Lung (tissue), 12 donors: Measurements from ENCODE around the gene VLDLR. TPM values are rescaled to one million over a fixed set of nuclear protein-coding genes. Genes with fewer than 3 reads are reported as not detected.
A peak's percentile ranks its signal among the peaks of the same experiment; 100 is the strongest.

Source experiments
- ATAC-seq: fragments of 200-7000 bp; cut with Tn5 transposase; one replicate; pipeline ENCODE4 v1.9.1; 2020; ENCODE audit warnings: moderate number of reproducible peaks; ENCODE audit not compliant: insufficient read depth, low FRiP score
- DNase-seq, 3 donors: peaks; one replicate each; pipeline ENCODE4 v3.0.0-alpha.2; 2013 to 2017
- H3K27ac ChIP-seq, 2 donors: one replicate each; pipeline ENCODE4 v1.5.1; 2013; ENCODE audit warnings: mild to moderate bottlenecking in 2 of 2, moderate library complexity in 2 of 2, control low read depth in 1 of 2, inconsistent platforms in 1 of 2, low read depth in 1 of 2, low read length in 1 of 2
- H3K27me3 ChIP-seq, 3 donors: one replicate each; pipeline ENCODE4 v1.5.1; 2013; ENCODE audit warnings: low read length in 2 of 3; ENCODE audit not compliant: control insufficient read depth in 3 of 3, insufficient read depth in 3 of 3
- H3K36me3 ChIP-seq, 4 donors: one replicate each; pipeline ENCODE4 v1.5.1; 2013; ENCODE audit warnings: low read length in 4 of 4, mild to moderate bottlenecking in 1 of 4, moderate library complexity in 1 of 4; ENCODE audit not compliant: control insufficient read depth in 4 of 4, insufficient read depth in 4 of 4
- H3K4me1 ChIP-seq, 5 donors: one replicate each; pipeline ENCODE4 v1.5.1; 2013; ENCODE audit warnings: low read length in 5 of 5, mild to moderate bottlenecking in 2 of 5, moderate library complexity in 1 of 5; ENCODE audit not compliant: control insufficient read depth in 5 of 5, insufficient read depth in 5 of 5
- H3K4me3 ChIP-seq: one replicate; pipeline ENCODE4 v1.5.1; 2013; ENCODE audit warnings: mild to moderate bottlenecking, control low read depth, moderate library complexity
- H3K9ac ChIP-seq, 2 donors: one replicate each; pipeline ENCODE4 v1.5.1; 2013; ENCODE audit warnings: low read length in 2 of 2, control low read depth in 1 of 2; ENCODE audit not compliant: insufficient read depth in 1 of 2
- H3K9me3 ChIP-seq, 4 donors: one replicate each; pipeline ENCODE4 v1.5.1; 2013; ENCODE audit warnings: low read length in 3 of 4, mild to moderate bottlenecking in 1 of 4, moderate library complexity in 1 of 4; ENCODE audit not compliant: control insufficient read depth in 4 of 4, insufficient read depth in 3 of 4
- WGBS, 2 donors: extraction: QIAGEN DNeasy Blood & Tissue Kit; methylation state at CpG; one replicate each; pipeline ENCODE4 v1.1.7; 2013; 5-methylcytosine and 5-hydroxymethylcytosine counted together
- polyA plus RNA-seq, 2 donors: library from polyadenylated mRNA; stranded (reverse); fragments of 200-250 nt; gene quantifications; one replicate each; pipeline ENCODE4 v1.2.1, GENCODE V29; 2013
- total RNA-seq, 2 donors: library from RNA; depleted of rRNA in 1 of 2; stranded (reverse); fragments of >200 nt in 1 of 2; gene quantifications; one replicate each; pipeline ENCODE4 v1.2.1, GENCODE V29; 2014 to 2021
- TF ChIP-seq, protein P1 (sequence below): IDR thresholded peaks from 2 replicates; pipeline ENCODE4 v1.5.1; 2012; ENCODE audit warnings: mild to moderate bottlenecking; ENCODE audit errors: control extremely low read depth, extremely low read depth
- donor health status: control.
- donor health status: control.
- donor health status: Bipolar disorder and iron deficiency.
- donor health status: healthy.
- donor health status: DM: yes; HTN: yes; CAD: no.

VLDLR gene
- total and polyA plus RNA-seq, 4 donors: 5.7 to 32.3 (median 14.6) TPM

DNA sequence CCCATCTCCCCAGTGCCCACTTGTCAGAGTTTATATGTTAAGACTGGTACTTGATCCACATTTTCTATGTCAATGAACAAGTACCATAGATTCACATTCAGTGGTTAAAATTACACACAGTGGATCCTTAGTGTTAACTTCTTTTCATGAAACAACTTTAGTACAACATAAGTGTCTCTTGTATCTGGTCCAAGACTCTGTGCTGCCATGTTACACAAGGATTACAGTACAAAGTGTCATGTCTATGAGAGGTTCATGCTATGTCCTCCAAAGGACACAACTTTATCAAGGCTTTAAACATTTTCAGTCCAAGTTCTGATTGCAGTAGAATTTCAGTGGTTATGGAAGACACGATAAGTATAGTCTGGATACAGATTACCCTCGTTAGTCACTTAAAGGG, 13.3 kb upstream of the VLDLR start:
- DNase-seq (no peak), ATAC-seq (no peak)
- 84 to 94% methylated on average over 2 of the region's 2 CpGs for WGBS, 2 donors

GRCh38 chr9:2610985-2611384, 10.6 kb upstream of the VLDLR start:
- DNase-seq (peak in 2 of 3 donors; percentile 35 to 50), ATAC-seq (no peak)
- Histone ChIP-seq H3K9me3 (no peaks in the 10 kb centered on the region), H3K4me3 (no peak overlapping the region), H3K27me3 (no peaks in the 10 kb centered on the region), H3K27ac (no peak overlapping the region), H3K9ac (no peak overlapping the region), H3K36me3 (no peaks in the 10 kb centered on the region), H3K4me1 (peaks cover 0 to 11% (median 0%) of the 10 kb centered on the region in 5 donors)
- TF ChIP-seq, protein P1, sequence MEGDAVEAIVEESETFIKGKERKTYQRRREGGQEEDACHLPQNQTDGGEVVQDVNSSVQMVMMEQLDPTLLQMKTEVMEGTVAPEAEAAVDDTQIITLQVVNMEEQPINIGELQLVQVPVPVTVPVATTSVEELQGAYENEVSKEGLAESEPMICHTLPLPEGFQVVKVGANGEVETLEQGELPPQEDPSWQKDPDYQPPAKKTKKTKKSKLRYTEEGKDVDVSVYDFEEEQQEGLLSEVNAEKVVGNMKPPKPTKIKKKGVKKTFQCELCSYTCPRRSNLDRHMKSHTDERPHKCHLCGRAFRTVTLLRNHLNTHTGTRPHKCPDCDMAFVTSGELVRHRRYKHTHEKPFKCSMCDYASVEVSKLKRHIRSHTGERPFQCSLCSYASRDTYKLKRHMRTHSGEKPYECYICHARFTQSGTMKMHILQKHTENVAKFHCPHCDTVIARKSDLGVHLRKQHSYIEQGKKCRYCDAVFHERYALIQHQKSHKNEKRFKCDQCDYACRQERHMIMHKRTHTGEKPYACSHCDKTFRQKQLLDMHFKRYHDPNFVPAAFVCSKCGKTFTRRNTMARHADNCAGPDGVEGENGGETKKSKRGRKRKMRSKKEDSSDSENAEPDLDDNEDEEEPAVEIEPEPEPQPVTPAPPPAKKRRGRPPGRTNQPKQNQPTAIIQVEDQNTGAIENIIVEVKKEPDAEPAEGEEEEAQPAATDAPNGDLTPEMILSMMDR: no peak
- WGBS, 2 donors: 63 to 82% methylated on average over 2 of the region's 2 CpGs

More for the DNA sequence above, 13.3 kb upstream of the VLDLR start:
- Histone ChIP-seq H3K9me3 (no peaks in the 10 kb centered on the region), H3K27ac (no peak overlapping the region), H3K4me1 (peaks cover 0 to 11% (median 0%) of the 10 kb centered on the region in 5 donors), H3K4me3 (no peak overlapping the region), H3K27me3 (no peaks in the 10 kb centered on the region), H3K9ac (no peak overlapping the region), H3K36me3 (no peaks in the 10 kb centered on the region)
- TF ChIP-seq, protein P1: no peak

DNA sequence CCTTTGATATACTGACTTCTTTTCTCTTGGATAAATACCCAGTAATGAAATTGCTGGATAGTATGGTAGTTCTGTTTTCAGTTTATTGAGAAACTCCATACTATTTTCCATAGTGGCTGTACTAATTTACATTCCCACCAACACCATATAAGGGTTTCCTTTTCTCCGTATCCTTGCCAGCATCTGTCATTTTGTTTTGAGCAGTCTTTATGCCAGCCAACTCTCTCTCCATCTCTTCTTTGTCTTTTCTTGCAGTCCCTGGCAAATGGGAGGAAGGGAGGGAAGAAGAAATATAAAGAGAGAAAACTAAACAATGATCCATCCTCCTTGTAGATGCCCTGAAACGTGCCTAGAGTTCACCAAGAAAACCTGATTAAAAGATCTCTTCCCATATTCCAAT, 9.6 kb upstream of the VLDLR start:
- no peak overlapping the region for H3K4me3 ChIP-seq
- H3K9me3 ChIP-seq: no peaks in the 10 kb centered on the region
- no peak overlapping the region for H3K9ac ChIP-seq
- WGBS, 2 donors: 80 to 81% methylated on average over 2 of the region's 2 CpGs
- H3K4me1 ChIP-seq: peaks cover 0 to 11% (median 0%) of the 10 kb centered on the region in 5 donors
- no peaks in the 10 kb centered on the region for H3K36me3 ChIP-seq
- TF ChIP-seq, protein P1: no peak
- no peak overlapping the region for H3K27ac ChIP-seq
- ATAC-seq (no peak), DNase-seq (no peak)
- H3K27me3 ChIP-seq: no peaks in the 10 kb centered on the region

- TF ChIP-seq, protein P1: no peak
- ATAC-seq (peak; percentile 39), DNase-seq (no peak)
- WGBS, 2 donors: 73 to 86% methylated on average over 3 of the region's 3 CpGs
- Histone ChIP-seq H3K4me3 (no peak overlapping the region), H3K27me3 (no peaks in the 10 kb centered on the region), H3K4me1 (peaks cover 0 to 9% (median 0%) of the 10 kb centered on the region in 5 donors), H3K9ac (no peak overlapping the region), H3K36me3 (no peaks in the 10 kb centered on the region), H3K9me3 (no peaks in the 10 kb centered on the region), H3K27ac (peak overlapping the region in 1 of 2 donors; percentile 38)
Observed at GRCh38 chr9:2613730-2614271, 7.8 kb upstream of the VLDLR start.
